Central memory CD8-positive, alpha-beta T cell (primary cell): Measurements from ENCODE around the gene ORM1.

Experiments used
- ATAC-seq: fragments of 150-1000 bp; cut with Tn5 transposase; replicated peaks from 2 replicates; pipeline ENCODE4 v1.10.0; 2022; ENCODE audit warnings: mild to moderate bottlenecking, moderate FRiP score, moderate number of reproducible peaks; ENCODE audit not compliant: poor library complexity, severe bottlenecking; ENCODE audit errors: extremely low read depth
- DNase-seq, 2 donors: peaks; one replicate each; pipeline ENCODE4 v3.0.0; 2021; ENCODE audit warnings: low spot score in 2 of 2
- H3K27ac Mint-ChIP-seq: one replicate; pipeline ENCODE4 v1.8.0; 2022; ENCODE audit warnings: low read depth, mild to moderate bottlenecking, moderate library complexity, mixed read lengths
- H3K27me3 Mint-ChIP-seq: one replicate; pipeline ENCODE4 v1.8.0; 2022; ENCODE audit warnings: mixed read lengths
- H3K36me3 Mint-ChIP-seq: one replicate; pipeline ENCODE4 v1.8.0; 2022; ENCODE audit warnings: mild to moderate bottlenecking, moderate library complexity, mixed read lengths; ENCODE audit not compliant: insufficient read depth
- H3K4me1 Mint-ChIP-seq: one replicate; pipeline ENCODE4 v1.8.0; 2022; ENCODE audit warnings: mixed read lengths
- H3K4me3 Mint-ChIP-seq: one replicate; pipeline ENCODE4 v1.8.0; 2022; ENCODE audit warnings: mild to moderate bottlenecking, moderate library complexity, mixed read lengths
- H3K9me3 Mint-ChIP-seq: one replicate; pipeline ENCODE4 v1.8.0; 2022; ENCODE audit warnings: mixed read lengths

Gene ORM1

GRCh38 chr9:114372921-114373448, 50.1 kb downstream of the ORM1 start:
- DNase-seq = peak; percentile 71 to 89
- Mint-ChIP-seq H3K36me3 (peaks cover 85% of the 10 kb centered on the region), H3K4me1 (peaks cover 67% of the 10 kb centered on the region), H3K4me3 (peak overlapping the region; percentile 72), H3K9me3 (no peaks in the 10 kb centered on the region), H3K27me3 (no peaks in the 10 kb centered on the region), H3K27ac (peak overlapping the region; percentile 89)
- ATAC-seq = peak; percentile 79

- Mint-ChIP-seq H3K4me1 (peaks cover 77% of the 10 kb centered on the region), H3K36me3 (peaks cover 86% of the 10 kb centered on the region), H3K9me3 (no peaks in the 10 kb centered on the region), H3K4me3 (peak overlapping the region; percentile 43), H3K27me3 (no peaks in the 10 kb centered on the region), H3K27ac (peak overlapping the region; percentile 89)
- ATAC-seq = no peak
- DNase-seq = no peak
Observed at GRCh38 chr9:114373960-114374730, 51.2 kb downstream of the ORM1 start.

- H3K27ac Mint-ChIP-seq = peak overlapping the region; percentile 89
- H3K4me3 Mint-ChIP-seq = peak overlapping the region; percentile 43
- peaks cover 77% of the 10 kb centered on the region for H3K4me1 Mint-ChIP-seq
- peaks cover 87% of the 10 kb centered on the region for H3K36me3 Mint-ChIP-seq
- no peaks in the 10 kb centered on the region for H3K9me3 Mint-ChIP-seq
- no peak for ATAC-seq
- no peaks in the 10 kb centered on the region for H3K27me3 Mint-ChIP-seq
- DNase-seq = no peak
Observed at GRCh38 chr9:114374936-114375335, 52.0 kb downstream of the ORM1 start.

GRCh38 chr9:114375386-114376175, 52.7 kb downstream of the ORM1 start:
- H3K27me3 Mint-ChIP-seq = no peaks in the 10 kb centered on the region
- H3K4me3 Mint-ChIP-seq = peak overlapping the region; percentile 43

More at GRCh38 chr9:114375386-114376175, 52.7 kb downstream of the ORM1 start:
- Mint-ChIP-seq H3K4me1 (peaks cover 81% of the 10 kb centered on the region), H3K36me3 (peaks cover 90% of the 10 kb centered on the region), H3K9me3 (no peaks in the 10 kb centered on the region), H3K27ac (peak overlapping the region; percentile 89)
- ATAC-seq (no peak), DNase-seq (no peak)
